ENCODE measurements around the gene RPS6KC1. TPM values are rescaled to one million over a fixed set of nuclear protein-coding genes. Genes with fewer than 3 reads are reported as not detected.
"Not testable (repeated sequence)": the region's sequence is repeated elsewhere in the genome, so short reads cannot be mapped to it uniquely, and the experiment has no call there.

Gene RPS6KC1
- total RNA-seq, 1 donor from 2014 or later = 16.7 TPM

DNA sequence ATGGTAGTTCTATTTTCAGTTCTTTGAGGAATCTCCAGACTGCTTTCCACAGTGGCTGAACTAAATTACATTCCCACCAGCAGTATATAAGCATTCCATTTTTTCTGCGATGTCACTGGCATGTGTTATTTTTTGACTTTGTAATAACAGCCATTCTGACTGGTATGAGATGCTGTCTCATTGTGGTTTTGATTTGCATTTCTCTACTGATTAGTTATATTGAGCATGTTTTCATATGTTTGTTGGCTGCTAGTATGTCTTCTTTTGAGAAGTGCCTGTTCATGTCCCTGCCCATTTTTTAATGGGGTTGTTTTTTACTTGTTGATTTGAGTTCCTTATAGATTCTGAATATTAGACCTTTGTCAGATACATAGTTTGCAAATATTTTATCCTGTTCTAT, 87.9 kb downstream of the RPS6KC1 start:
- peaks cover 27% of the 10 kb centered on the region for H3K36me3 Mint-ChIP-seq (ENCODE audit: low read depth)
- H3K4me1 Mint-ChIP-seq = peaks cover 16% of the 10 kb centered on the region
- DNase-seq (ENCODE audit: low read depth, low spot score) = no peak
- no peak overlapping the region for H3K27ac Mint-ChIP-seq (ENCODE audit: unreplicated experiment)
- no peak for TF ChIP-seq CTCF (conservative IDR thresholded peaks at IDR 0.05)
- H3K9me3 Mint-ChIP-seq = peaks cover 14% of the 10 kb centered on the region
- H3K4me3 Mint-ChIP-seq = no peak overlapping the region
- no peaks in the 10 kb centered on the region for H3K27me3 Mint-ChIP-seq (ENCODE audit: low read depth)

DNA sequence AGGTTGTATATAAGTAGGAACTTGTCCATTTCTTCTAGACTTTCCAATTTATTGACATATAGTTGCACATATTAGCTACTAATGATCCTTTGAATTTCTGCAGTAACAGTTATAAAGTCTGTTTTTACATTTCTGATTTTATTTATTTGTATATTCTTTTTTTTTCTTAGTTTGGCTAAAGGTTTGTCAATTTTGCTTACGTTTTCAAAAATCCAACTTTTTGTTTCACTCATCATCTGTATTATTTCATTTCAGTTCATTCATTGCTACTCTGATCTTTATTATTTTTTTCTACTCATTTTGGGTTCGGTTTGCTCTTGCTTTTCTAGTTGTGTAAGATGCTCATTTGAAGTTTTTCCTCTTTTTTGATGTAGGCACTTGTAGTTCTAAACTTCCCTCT, 97.9 kb downstream of the RPS6KC1 start:
- peaks cover 26% of the 10 kb centered on the region for H3K9me3 Mint-ChIP-seq
- DNase-seq (ENCODE audit: low read depth, low spot score) = no peak
- no peak for TF ChIP-seq CTCF (conservative IDR thresholded peaks at IDR 0.05)
- H3K36me3 Mint-ChIP-seq (ENCODE audit: low read depth) = peaks cover 44% of the 10 kb centered on the region
- no peak overlapping the region for H3K27ac Mint-ChIP-seq (ENCODE audit: unreplicated experiment)
- H3K27me3 Mint-ChIP-seq (ENCODE audit: low read depth) = no peaks in the 10 kb centered on the region
- H3K4me1 Mint-ChIP-seq = no peaks in the 10 kb centered on the region
- no peak overlapping the region for H3K4me3 Mint-ChIP-seq

- DNase-seq (ENCODE audit: low read depth, low spot score); H3K4me1 Mint-ChIP-seq; H3K4me3 Mint-ChIP-seq; H3K27me3 Mint-ChIP-seq (ENCODE audit: low read depth); H3K27ac Mint-ChIP-seq (ENCODE audit: unreplicated experiment): not testable (repeated sequence)
- H3K36me3 Mint-ChIP-seq (ENCODE audit: low read depth) = peaks cover 52% of the 10 kb centered on the region
- H3K9me3 Mint-ChIP-seq = peaks cover 26% of the 10 kb centered on the region
Measured at GRCh38 chr1:213150090-213150489, 99.0 kb downstream of the RPS6KC1 start.

- TF ChIP-seq CTCF (conservative IDR thresholded peaks at IDR 0.05) = no peak
- Mint-ChIP-seq H3K4me3 (no peak overlapping the region), H3K36me3 (ENCODE audit: low read depth) (peaks cover 44% of the 10 kb centered on the region), H3K27ac (ENCODE audit: unreplicated experiment) (no peak overlapping the region), H3K27me3 (ENCODE audit: low read depth) (no peaks in the 10 kb centered on the region), H3K9me3 (peaks cover 10% of the 10 kb centered on the region), H3K4me1 (no peaks in the 10 kb centered on the region)
- DNase-seq (ENCODE audit: low read depth, low spot score) = no peak
Measured at GRCh38 chr1:213154056-213154685, 103.1 kb downstream of the RPS6KC1 start.

GRCh38 chr1:213159376-213159775, 108.3 kb downstream of the RPS6KC1 start:
- TF ChIP-seq CTCF (conservative IDR thresholded peaks at IDR 0.05) = no peak
- peaks cover 7% of the 10 kb centered on the region for H3K4me1 Mint-ChIP-seq
- H3K9me3 Mint-ChIP-seq = peaks cover 3% of the 10 kb centered on the region
- no peak for DNase-seq (ENCODE audit: low read depth, low spot score)
- no peaks in the 10 kb centered on the region for H3K27me3 Mint-ChIP-seq (ENCODE audit: low read depth)
- H3K27ac Mint-ChIP-seq (ENCODE audit: unreplicated experiment) = no peak overlapping the region
- H3K4me3 Mint-ChIP-seq = no peak overlapping the region
- H3K36me3 Mint-ChIP-seq (ENCODE audit: low read depth) = peaks cover 27% of the 10 kb centered on the region

DNA sequence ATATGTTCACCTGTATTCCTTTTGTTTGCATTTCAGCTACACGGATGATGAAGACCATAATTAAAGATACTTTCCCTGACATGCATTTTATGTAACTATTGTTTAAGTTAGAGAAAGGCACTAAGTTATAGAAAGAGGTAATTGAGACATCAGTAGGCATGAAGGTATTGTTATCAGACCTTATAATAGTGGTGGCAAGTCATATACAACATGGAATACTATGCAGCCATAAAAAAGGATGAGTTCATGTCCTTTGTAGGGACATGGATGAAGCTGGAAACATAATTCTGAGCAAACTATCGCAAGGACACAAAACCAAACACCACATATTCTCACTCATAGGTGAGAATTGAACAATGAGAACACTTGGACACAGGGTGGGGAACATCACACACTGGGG, 109.4 kb downstream of the RPS6KC1 start:
- not testable (repeated sequence) for H3K4me3 Mint-ChIP-seq; H3K4me1 Mint-ChIP-seq; H3K27ac Mint-ChIP-seq (ENCODE audit: unreplicated experiment); H3K9me3 Mint-ChIP-seq; DNase-seq (ENCODE audit: low read depth, low spot score); H3K27me3 Mint-ChIP-seq (ENCODE audit: low read depth)
- peaks cover 21% of the 10 kb centered on the region for H3K36me3 Mint-ChIP-seq (ENCODE audit: low read depth)

Data from neural crest cell (in vitro differentiated cells).